NCI-H2029 (cell line): ENCODE measurements around the gene EOGT.

Experiments
- DNase-seq: peaks from one replicate; lab custom pipeline; 2025; lab: John Stamatoyannopoulos, UW

EOGT gene

DNA sequence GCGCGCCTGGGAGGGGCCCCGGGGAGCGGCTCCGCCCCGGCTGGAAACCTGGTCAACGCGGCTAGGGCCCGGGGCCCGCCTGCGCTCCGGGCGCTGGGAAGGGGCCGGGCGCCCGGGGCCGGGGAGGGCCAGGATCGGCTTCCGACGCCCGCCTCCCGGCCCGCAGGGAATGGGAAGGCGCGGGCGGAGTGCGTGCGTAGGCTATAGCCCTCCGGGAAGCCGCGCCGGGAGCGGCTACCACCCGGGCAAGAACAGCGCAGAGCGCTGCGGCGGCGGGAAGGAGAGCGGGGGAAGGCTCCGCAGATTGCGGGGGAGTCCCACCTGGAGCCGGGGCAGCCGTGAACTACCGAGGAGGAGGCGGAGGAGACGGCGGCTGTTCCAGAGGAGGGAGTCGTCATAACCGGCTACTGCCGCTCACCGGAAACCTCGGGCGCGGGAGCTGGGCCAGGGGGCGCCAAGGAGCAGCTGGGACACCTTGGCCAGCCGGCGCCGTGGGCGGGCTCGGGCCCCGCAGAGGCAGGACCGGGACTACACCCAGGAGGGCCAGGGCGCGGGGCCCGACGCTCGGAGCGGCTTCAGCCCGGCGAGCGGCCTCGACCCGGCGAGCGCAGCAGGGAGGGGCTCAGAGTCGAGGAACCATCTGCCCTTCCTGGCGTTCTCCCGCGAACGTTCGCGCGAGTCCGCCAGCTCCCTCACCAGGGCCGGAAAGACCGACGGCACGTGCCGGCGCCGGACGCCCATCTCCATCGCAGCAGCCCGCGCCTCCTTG lies at the start of gene EOGT:
TSS of gene EOGT (minus strand) at position 432 of the 769 bp plus-strand sequence. CDS start 3,838 bp downstream, outside the sequence.
- peak; percentile 51 for DNase-seq

DNA sequence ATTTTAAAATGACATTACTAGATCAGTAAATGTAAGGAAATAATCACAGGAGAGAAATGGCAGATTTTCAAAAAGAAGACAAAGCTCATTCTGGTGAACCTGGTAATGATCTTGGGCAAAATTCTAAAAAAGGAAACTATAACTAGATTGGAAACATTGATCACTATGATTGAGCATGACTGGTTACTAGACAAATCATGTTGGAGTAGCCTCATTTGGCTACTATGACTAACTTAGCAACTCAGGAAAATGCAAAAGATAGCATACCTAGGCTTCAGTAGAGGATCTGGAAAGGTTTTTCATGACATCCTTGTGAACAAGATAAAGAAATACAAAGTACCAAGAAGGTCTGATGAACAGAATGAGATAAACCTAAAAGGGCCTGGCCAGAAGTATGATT lies 46.2 kb upstream of the EOGT start:
- no peak for DNase-seq

DNA sequence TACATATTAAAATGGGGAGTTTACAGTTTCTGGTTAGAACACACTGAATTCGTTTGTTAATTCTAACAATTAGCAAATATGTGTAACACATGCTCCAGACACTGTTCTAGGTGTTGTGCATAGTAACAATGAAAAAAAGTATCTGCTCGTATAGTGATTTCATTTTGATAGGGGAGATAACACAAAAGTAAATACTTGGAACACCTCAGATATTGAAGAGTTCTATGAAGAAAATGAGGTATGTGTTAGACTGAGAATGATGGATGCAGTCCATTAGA lies 45.4 kb upstream of the EOGT start:
- no peak for DNase-seq

DNA sequence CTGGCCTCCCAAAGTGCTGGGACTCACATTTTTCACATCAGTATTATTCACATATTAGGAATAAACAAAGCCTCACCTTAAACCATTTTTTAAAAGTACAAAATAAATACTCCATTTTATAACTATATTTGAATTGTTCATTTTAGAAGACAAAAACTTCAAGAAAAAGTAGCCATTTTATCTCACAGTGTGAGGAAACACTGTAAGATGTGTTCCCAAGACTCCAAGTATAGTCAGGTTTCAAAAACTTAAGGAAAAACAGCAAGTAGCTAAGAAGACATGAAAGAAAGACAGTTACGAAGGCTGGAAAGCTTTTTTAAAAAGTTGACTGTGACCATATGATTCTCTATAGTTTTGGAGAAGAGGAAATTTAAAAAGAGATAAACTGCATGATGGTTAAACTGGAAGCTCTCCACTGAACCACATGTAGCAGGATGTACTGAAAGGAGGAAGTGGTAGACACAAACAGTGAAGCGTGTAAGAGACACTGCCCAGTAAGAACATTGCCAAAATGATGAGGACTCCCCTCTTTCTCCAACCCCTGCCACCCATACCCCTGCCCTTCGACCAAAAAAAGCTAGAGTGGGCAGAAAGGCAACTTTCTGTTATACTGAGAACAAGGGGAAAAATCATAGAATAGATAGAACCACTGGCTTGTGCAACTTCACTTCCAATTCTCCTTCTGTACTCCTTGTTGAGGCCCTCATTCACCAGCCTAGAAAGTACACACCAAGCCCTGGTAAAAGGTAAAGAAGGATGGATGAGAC lies 44.9 kb upstream of the EOGT start:
- no peak for DNase-seq

DNA sequence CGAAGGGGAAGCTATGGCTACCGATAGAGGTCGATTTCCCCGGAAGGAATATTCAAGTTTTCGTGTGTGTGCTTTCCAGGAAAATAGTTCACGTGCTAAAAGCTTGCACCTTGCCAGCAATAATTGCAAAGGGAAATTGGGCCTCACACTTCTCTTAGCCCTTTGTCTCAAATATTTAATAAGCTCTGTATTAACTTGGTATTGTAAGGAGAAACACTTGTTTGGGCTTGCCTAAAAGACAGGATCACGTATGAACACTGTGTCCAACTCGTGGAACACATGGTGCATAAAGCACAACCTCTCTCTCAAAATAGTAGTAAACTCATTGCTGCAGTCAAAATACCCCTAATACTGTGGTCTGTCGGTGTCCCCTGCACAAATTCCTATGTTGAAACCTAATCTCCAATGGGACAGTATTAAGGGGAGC lies 39.0 kb upstream of the EOGT start:
- DNase-seq, result no peak

DNA sequence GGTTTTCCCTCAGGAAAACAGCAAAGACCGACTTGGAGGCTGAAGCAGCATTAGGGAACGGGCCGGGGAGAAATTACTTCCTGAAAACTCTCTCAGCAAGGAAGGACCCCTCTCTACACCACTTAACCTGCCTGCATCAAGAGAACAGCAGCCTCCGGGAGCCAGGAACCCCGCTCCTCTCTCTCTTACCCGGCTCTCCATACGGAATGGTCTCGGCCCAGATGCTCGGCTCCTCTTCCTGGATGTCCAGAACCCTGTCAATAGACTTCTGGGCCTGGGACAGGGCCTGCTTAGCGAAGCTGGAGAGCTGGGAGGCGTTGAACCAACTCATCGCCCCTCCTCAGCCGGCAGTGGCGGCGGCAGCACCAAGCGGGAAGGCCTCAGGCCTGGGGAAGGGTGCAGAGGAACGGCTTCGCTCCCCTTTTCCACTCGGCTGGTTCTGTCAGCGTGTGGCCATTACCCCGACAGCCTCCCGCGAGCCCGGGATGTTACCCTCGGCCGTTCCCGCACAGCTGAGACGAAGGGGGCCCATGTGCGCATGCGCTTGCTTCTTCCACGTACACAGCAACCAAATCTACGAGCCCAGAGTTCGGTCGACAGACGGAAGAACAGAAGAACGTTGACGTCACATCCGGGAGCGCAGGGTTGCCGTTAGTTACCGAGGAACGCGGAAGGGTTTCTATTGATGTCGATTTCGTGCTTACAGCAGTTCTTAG lies 38.4 kb upstream of the EOGT start, which contains the start of gene TMF1:
TSS of gene TMF1 (minus strand) at position 578 of the 716 bp plus-strand sequence. CDS start at position 331, 247 bp downstream.
- DNase-seq, result no peak

DNA sequence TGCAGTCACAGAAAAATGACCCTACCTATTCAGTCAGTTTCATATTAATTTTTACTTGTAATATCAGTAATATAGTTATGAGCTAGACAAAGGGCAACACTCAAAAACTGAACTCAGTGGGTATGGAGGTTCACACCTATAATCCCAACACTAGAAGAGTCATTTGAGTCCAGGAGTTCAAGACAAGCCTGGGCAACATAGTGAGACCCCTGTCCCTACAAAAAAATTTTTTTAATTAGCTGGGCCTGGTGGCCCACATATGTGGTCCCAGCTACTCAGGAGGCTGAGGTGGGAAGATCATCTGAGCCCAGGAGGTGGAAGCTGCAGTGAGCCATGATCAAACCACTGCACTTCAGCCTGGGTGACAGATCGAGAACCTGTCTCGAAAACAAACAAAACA lies 35.5 kb upstream of the EOGT start:
- DNase-seq, result no peak

DNA sequence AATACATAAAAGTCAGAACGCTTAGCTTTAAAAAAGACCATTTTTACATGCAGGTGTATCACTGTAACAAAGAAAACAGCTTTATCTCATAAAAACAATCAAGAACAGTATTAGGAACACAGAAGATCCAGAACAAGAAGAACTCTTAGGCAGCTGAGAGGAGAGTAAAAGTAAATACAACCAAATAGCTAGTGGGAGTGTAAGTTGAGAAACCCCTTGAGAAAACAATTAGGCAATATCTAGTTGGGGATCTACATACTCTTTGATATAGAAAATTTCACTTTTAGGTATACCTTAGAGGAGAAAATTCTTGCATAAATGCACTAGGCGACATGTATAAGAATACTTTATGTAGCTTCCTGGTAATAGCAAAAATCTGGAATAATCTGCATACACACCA lies 31.1 kb upstream of the EOGT start:
- no peak for DNase-seq

DNA sequence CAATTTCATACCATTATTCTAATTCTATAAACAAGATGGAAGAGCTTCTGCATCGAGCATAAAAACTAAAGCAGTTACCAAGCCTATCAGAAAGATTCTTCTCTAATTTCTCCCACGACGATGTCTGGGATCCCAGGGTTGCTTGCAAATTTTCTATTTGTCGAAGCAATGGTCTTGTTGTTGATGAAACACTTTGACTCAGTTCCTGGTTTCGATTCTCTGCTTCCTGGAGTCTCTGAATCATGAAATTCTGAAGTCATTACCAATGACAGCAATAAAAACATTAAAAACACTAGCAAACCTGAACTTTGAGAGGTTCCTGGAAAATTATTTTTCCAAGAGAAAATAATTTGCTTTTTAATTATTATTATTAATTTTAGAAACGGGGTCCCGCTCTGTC lies 20.0 kb upstream of the EOGT start:
- DNase-seq, result no peak

DNA sequence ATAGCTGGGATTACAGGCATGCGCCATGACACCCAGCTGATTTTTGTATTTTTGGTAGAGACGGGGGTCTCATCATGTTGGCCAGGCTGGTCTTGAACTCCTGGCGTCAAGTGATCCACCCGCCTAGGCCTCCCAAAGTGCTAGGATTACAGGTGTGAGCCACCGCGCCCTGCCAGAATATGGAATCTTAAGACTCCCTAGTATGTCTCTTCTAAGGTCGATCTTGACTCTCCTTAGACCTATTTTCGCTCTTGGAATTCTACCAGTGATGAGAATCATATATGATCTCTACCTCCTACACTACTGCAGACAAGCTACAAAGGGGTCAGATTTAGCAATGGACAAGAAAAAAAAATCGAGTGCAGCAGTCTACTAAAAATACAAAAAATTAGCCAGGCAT lies 19.3 kb upstream of the EOGT start:
- DNase-seq, result no peak

DNA sequence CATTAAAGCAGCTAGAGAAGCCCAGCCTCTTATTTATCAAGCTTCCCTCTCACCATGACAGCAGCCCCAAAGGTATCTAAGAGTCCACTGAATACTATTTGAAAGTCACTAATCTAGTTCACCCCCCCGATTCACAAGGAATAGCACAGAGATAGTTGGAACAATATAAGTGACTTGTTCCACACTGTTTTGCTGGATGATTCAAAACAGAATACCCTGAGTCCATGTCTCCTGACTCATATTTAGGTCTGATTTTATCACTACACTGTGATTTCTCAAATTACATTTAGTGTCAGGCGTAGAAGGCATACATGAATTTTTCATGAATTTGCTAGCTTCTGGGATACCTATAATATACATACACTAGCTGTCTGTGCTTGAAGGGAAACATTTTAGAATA lies 18.7 kb upstream of the EOGT start:
- no peak for DNase-seq

DNA sequence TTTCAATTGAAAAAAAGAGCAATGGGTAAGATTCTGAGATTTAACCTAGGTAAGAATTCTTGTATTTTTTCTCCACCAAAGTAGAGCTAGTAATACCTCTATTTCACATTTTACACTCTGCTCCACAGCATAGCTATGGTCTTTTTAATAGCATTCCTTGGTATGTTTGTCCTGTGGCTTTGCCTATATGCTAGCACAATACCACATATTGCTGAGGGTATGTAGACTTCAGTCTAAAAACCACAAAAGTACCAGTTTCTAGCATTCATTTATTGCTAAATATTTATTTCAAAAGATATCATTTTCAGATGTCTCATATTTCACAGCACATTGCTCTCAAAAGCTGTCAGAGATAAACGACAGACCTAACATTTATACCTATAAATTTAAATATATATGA lies 18.2 kb upstream of the EOGT start:
- no peak for DNase-seq

DNA sequence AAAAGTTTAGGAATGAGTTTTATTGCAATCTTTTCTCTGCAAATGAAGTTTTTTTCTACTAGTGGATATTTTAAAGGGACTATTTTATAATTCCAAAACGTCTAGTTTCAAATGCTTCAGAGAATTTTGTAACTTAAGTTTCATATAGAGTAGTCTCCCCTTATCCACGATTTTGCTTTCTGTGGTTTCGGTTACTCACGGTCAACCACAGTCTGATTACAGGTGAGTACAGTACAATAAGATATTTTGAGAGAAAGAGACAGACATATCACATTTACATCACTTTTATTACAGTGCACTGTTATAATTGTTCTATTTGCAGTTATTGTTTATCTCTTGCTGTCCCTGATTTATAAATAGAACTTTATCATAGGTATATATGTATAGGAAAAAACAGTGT lies 7.4 kb upstream of the EOGT start:
- DNase-seq, result no peak

DNA sequence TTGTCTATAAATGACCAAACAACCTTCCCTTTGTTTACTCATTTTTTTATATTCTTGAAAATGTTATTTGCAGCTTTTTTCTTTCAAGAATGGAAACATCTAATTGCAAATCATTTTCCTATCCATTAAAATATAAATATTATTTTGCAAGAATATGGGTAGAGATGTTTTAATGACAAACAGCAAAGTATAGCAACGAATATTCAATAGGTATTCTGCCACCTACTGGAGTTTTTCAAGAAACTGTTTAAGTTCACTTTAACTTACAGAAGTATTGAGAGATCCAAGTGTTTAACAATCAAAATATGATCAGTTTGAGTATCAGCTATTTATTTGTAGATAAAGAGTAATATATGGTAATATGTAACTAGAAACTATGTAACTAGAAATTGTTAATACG lies 6.9 kb upstream of the EOGT start:
- DNase-seq, result no peak

DNA sequence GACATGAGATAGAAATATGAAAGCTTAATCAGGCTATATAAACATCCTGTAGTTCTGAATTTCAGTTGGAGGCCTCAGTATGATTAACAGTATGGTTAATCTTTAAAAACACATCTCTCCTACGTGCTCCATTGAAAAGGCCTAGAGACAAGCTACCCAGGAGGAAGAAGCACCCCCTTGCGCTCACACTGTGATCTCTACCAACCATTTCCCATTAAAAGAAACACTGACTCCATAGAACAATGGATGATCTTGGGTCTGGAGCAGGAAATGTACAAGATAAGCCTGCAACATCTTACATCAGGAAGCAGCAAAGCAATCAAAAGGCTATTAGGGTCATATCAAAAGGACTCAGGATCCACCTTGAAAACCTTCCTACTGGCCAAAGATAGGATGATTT lies 3.4 kb upstream of the EOGT start:
- DNase-seq, result no peak

DNA sequence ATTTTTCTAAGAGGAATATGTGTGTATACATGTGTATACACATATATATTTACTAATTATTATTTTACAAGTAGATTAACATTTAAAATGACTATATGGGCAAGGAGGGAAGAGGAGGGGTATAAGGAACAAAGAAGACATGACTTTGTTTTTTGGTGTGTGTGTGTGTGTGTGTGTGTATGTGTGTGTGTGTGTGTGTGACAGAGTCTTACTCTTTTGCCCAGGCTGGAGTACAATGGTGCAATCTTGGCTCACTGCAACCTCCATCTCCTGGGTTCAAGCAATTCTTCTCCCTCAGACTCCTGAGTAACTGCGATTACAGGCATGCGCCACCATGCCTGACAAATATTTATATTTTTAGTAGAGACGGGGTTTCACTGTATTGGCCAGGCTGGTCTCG lies 2.6 kb upstream of the EOGT start:
- DNase-seq, result no peak

DNA sequence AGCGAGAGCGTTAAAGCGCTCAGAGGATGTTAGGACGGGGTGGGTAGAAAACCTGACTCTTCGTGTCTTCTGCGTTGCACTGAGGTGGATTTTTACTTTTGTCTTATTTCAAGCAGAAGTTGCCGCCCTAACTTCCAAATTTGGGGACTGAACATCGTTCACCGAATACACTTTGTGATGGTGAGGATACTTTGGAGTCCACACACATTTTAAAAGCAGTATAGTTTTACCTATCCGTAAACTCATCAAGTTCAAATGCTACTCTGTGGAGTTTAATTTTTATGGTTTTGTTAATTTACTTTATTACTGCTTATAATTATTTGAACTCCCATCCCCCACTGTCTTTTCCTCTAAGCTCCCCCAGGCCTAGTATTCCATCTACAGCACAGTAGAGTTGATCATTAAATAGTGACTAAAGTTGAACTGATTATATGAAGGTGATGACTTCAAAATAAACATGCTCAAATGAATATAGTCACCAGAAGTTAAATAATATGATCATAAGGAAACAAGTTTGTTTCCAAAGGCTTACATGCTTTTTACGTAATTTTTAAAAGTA lies 617 bp upstream of the EOGT start:
- DNase-seq, result no peak

DNA sequence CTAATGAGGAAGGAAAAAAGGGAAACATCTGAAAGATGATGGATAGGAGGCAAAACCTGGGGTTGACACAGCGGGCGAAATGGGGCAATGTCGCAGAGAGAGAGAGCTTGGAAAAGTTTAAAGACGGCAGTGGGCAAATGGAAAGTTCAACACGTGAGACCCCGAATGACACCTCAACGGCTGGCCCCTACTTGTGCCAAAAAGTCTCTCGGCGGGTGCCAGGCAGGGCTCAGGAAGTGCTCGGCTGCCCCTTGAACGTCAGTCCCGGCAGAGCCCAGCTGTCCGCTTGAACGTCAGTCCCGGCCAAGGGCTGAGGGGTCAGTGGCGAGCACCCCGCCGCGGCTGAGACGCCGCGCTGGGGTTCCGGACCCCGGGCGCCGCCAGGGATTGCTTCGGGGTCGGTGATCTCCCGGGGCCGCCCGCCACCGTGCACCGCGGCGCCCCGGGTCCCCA lies 658 bp downstream of the EOGT start:
- DNase-seq, result no peak

DNA sequence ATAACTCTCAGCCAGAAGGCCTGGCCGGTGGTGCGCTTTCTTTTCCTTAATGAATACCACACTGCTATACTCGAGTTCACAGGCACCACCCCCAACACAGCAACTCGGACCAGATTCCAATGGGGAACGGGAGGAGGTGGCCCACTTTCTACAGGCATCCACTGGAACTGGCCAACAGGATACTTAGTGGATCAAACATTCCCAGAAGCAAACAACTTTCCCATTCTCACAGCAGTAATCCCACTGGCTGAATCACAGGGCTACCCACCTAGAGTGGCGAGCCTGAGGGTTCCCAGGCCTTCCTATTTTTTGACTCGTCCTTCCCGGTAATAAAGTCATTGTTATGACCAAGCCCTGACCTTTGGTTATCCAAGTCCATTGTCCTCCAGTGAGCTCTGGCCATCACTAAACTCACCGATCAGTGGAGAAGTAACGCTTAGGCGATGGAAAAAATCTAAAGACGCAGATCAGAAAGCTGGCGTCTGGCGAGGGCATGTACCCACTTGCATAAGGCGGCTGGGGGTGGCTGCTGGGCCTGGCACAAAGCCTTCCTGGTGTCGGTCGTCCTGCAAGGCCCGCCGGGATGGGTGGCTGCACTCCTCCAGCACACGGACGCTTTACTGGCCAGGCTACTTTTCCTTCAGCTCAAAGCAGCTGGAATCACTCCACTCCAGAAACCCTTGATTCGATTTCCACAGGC lies 1.2 kb downstream of the EOGT start:
- no peak for DNase-seq

DNA sequence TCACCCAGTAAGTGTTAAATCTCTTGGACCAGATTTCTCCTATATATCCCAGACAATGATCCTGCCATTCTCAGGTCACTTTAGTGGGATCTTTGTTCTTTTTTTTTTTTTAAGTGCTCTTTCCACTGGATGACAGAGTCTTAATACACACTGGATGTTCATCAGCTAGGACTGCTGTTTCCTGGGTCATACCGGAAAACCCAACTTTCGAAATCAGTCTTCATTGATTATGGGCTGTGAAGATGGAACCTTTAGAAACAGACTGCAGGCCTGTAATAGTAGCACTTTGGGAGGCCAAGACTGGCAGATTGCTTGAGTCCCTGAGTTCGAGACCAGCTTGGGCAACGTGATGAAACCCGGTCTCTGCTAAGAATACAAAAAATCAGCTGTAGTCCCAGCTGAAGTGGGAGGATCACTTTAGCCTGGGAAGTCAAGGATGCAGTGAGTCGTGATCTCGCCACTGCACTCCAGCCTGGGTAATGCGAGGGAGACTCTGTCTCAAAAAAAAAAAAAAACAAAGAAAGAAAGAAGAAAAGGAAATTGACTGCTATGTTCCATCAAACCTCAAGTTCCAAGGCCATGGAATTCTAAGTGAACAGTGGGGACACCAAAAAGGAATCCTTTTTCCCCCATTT lies 2.3 kb downstream of the EOGT start:
- DNase-seq, result no peak

DNA sequence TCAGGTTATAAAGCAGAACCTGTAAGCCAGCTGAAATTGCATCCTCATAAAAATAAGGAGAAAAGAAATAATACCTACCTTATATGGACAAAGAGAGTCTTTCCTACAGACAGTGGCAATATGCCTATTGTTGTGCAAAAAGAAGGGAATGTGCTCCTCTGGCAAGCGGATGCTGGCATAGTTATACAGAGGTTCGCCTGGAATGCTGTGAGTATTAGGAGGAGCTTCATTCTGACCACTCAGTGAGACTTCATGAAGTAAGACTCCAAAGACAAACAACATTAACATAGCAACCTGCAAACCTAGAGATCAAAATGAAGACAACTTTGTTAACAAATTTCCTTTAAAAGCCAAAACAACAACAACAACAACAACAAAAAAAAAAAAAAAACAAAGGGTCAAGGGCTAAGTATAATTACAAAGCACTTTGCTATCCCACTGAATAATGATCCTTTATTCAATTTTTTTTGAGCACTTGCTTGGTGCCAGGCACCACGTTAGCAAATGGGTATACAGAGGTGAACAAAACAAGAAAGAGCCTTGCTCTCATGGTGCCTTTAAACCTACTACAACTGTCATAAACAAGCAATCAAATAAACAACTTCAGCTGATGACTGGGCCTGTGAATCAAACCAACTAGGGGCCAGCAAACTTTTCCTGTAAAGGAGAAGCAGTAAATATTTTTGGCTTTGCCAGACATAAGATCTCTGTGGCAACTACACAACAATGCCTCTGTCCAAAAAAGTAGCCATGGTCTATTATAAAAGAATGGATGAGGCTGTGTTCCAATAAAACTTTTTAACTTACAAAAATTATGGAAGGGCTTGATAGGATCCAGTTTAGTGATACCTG lies 3.7 kb downstream of the EOGT start:
- DNase-seq, result no peak
